GM19035 (cell line): Measurements from ENCODE around the gene IRF2BP2.

Experiments
- ATAC-seq: cut with Tn5 transposase; IDR thresholded peaks from one replicate; pipeline ENCODE4 v1.9.1; 2021; ENCODE audit not compliant: unreplicated experiment

Gene IRF2BP2

DNA sequence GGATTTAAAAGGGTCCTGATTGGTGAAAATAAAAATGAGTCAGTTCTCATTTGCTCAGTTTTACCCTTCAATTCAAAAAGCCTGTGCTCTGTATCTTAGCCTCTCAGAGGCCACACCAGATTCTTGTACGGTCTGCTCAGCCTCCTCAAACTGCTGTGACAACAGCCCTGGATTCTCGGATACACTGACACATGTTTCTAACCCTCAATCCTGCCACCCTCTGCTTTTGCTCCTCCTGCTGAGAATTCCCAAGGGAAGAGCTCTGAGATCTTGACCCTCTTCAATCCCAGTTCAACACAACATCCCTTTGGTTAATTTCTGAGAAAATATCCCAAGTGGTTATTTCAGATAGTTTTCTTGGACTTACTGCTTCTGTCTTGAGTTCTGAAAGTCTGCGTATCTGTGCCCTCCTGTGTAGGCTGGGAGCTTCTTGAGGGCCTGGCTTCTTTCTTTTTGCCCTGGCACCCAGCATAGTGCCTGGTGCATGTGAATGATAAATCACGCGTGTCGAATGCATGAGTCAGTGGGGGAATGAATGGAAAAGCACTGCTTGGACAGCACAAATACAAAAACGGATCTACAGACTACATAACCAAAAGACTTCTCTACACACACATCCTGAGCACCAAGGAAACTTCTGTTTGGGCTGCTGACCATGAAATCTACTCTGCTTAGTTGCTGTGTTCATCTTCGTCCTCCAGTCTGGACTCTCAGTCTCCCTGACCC is 24.5 kb downstream of the IRF2BP2 start:
- no peak for ATAC-seq

DNA sequence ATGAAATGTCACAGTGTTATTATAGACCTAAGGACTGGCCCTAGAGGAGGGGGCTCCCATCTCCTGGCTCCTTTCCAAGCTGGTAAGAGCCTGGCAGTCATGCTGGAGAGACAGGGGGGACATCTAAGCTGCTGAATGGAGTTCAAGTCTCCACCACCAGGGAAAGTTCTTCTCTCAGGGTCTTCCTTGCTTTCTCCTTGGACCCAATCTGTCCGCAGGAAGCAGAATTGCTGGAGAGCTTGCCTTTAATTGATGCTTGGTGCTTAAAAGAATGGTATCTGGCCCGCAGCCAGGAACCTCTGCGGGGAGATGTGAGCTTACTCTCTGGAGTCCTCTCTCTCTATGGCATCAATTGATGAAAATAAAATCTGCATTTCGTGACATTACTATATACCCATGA is 25.1 kb downstream of the IRF2BP2 start:
- ATAC-seq: no peak

DNA sequence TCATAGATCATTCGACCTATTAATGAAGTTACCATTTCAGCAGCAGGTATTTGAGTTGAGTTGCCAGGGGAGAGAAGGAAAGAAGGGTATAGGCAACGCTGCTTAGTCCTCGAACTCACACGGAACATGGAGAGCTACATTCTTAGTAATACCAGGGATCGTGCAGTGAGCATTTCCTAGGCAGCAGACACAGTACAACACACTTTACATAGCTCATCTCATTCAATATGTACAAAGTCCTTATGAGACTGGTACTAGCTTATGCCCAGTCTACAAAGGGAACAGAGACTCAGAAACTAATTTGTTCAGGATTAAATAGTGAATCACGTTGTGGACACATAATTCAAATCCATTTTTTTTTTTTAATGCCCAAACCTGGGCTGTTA is 25.6 kb downstream of the IRF2BP2 start:
- no peak for ATAC-seq

DNA sequence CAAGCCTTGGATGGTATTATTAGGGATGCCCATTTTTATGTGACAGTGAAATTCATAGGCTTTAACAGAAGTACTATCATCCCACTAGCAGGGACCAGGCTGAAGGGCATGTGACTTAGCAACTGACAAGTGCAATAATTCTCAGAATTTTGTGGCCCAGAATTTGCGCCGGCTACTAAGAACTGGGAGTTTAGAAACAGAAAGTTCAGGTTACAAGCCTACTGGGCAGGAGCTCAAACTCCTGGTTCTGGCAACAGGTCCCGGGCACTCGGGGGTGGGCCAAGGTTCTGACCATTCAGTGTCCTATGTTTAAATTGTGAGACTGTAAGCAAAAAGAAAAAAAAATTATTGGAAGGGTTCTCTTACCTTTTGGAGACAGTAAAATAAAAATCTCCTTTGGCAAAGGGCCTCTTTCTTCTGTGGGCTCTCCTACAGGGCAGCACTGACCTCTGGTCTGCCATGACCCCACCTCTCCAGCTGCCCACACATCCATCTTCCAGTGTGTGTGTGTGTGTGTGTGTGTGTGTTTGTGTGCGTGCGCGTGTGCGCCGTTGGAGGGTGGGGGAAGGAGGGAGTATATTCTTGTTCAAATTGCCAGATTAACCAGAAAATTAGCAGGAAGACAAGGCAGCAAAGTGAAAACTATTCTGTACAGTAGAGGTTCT is 26.1 kb downstream of the IRF2BP2 start:
- no peak for ATAC-seq

DNA sequence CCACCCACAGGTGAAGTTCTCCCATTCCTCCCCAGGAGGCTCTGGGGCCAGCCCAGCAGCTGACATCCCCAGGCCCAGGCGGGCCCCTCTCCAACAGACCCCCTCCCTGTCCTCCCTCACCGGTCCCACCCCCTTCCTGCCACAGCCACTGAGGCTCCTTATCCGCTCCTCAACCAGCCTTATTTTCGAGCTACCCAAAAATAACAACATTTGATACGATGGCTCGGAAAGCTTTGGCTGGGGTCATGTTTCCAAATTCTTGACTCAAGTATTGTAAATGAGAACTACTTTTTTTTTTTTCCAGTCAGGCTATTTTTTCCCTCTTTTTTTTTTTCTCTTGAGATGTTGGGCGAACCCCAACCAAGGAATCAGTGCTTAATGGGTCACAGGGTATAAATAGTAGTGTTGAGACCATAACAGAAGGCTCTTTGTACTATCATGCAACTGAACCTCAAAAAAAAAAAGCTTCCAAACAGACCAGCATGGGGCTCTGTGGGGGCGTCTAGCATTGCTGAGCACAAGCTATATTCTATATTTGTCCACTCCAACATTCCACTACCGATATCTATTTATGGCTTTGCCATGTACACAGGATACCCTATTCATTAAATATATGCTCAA is 27.2 kb downstream of the IRF2BP2 start:
- no peak for ATAC-seq

DNA sequence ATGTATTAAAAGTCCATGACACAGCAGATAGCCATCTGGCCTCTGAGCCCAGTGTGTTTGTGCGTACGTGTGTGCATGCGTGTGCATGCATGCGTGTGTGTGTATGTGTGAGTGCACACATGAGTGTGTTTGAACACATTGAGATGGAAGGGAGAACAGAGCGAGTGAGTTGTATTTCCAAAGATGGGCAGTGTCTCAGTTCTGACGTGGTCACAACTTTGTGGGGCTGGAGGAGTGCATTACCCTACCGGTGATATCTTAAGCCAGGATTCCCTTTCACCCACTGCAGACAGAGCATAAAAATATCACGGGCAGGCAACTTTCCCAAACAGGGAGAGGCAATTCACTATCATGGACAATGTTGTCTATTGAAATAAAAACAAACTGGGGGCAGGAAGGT is 27.8 kb downstream of the IRF2BP2 start:
- ATAC-seq: no peak

DNA sequence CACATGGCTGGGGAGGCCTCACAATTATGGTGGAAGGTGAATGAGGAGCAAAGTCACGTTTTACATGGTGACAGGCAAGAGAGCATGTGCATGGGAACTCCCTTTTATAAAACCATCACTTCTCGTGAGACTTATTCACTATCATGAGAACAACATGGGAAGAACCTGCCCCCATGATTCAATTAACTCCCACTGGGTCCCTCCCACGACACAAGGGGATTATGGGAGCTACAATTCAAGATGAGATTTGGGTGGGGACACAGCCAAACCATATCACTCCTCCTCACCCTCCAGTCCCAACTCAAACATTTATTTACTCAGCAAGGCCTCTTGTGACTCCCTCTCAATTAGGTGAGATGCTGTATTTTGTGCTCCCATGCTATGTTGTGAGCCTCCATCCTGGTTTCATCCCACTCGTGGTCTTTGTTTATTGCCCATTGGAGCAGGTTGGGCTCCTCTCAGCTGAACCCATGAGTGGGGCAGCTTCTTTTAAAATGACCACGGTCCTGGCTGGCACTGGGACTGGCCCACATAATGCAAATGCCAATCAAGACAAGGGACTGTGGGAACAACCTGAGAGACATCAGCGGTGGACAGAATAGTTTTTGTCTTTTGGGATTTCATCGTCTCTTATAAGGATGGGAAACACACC is 28.8 kb downstream of the IRF2BP2 start:
- ATAC-seq: no peak

DNA sequence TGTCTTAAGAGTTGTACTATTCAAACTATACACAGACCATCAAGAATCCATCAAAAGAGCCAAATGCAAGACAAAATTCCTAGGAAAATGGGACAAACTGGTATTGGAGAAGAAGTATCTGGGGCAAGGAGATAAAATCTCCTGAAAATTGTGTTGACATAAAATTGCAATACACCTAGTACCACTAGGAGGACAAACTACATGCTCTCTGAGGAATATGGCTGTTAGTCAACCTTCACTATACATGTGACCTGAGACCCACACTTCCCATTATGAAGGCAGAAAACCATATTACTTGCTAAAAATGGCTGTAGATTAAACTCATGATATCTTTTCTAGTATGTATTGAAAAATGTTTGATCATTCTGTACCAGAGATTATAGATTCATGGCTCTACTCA is 30.0 kb downstream of the IRF2BP2 start:
- ATAC-seq: no peak

DNA sequence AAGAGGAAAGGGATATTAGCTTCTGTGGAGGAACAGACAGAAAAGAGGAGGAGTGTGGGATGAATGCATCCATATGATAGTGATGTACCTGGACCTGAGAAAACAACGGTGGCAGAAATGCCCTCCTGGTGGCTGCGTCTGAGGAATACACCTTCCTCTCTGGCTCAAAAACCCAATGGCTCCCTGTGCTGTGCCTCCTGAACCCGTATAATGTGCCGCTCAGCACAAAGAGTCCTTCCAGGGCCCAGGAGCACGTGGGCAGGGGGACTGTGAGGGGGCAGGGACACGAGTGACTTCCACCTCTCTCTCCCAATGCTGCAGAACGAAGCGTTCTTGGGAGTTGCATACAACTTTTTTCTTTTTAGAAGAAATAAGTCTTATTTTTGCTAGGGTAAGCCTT is 31.2 kb downstream of the IRF2BP2 start:
- ATAC-seq: no peak

DNA sequence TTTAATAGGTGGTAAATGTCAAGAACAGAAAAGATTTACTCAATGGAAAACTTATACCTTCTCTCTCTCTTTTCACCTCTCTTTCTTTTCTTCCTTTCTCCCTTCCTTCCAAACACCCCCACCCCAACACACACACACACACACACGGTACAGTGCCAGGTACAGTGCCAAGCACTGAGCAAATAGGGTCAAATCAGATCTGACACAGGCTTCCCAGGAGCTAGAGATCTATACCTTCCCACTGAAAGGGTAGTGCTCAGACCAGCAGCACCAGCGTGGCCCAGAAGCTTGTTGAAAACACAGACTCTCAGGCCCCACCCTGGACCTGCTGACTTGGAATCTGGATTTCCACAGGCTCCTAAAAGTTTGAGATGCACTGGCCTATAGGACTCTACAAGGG is 31.9 kb downstream of the IRF2BP2 start:
- ATAC-seq: no peak

DNA sequence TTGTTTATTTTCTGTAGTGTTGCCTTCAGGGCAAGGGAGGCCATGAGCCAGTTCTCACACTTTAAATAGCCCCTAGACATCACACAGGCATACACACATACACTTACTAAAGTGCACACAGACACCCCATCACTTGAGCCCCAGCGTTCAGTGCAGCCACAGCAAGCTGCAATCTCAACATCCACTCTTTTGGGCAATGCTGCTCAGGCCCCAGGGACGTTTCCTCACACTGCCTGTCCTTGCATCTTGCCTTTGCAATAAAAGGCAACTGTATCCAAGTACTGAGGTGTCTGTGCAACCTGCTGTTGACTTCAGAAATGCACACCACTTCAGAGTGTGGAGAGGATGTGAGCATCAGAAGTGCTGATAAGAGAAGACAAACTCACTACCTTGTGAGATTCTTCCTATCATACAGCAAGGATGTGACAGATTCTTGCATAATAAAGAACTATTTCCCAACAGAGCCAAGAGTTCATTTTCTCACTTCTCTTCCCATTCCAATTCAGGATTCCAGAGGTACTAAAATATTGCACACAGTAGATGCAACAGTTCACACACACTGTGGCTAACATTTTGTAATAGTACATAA is 36.2 kb downstream of the IRF2BP2 start:
- ATAC-seq: no peak

DNA sequence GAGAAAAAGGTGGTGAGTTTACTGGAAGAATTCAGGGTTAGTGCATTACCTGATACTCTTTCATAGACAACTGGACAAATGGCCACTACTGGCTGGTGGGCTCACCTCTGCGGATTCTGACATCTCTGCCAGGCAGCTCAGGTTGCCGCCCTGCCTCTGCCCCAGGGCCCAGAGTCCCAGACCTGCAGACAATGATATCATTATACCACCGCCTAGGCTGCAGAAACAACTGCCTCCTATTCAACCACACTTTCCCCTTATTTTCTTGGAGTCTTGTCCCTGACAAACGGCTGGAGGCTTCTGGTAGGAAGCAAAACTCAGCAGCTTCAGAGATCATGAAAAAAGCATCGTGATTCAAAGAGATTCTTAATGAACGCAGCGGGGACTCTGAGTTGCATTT is 37.0 kb downstream of the IRF2BP2 start:
- no peak for ATAC-seq

DNA sequence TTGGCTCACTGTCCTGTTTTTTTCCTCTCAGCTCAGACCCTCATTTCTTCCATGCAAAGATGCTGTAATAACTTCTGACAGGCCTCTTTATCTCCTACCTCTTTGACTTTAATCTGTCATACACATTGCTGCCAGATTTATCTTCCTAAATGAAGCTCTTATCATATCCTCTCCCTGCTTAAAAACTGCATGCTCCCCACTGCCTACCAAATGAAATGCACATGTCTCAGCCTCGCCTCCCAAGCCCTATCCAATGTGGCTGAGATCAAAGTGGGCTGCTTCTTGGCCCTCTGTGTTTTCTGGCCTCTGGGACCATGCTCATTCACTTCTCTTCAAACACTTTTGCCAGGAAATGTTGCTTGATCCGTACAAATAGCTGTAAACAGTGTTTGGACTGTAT is 38.3 kb downstream of the IRF2BP2 start:
- no peak for ATAC-seq

DNA sequence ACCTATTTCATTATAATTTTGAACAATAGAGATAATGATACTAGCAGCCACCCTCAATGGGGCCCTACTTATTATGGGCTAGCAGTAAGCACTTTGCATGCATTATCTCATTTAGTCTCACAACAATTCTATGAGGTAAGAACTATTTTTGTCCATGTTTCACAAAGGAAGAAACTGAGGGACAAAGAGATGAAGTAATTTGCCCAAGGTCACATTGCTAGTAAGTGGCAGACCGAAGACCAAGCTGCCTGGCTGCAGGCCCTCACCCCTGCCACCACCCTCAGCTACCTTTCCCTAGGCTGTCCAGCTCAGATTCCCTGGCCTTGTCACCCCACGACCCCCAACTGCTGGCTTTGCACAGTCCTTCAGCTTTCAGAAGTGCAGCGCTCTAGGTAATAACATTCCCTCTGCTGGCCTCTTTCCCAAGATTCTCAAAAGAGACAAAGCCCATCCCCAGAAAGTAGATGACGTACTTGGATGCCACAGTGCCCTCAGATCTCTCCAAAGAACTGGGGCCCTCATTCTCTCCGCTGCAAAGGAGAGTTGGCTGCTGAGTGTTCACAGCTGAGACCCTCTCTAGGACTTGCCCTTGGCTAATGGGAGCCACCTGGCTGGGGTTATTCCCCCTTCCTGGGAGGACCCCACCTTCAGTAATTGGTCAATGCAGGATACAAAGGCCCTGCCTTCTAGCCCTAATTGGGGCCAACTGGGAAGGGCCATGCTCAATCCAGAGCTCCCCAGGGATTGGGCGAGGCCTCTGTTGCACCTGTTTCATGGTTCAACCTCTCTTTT is 39.5 kb downstream of the IRF2BP2 start:
- ATAC-seq: no peak

DNA sequence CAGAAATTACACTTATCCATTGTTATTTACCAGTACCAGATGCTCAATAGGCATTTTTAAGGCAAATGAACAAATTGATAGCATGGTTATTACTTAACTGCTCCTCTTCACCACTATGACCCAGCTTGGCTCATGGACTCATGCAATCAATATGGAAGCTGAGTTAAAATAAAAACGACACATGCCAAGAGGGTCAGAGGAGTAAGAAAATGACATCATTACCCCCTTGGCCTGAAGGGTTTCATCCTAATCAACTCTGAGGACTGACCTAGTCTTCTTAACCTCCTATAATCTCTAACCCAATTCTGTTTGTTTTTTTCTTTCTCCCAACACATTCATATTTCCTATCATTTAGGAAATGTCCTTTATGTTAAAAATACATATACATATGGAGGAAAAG is 41.6 kb downstream of the IRF2BP2 start:
- no peak for ATAC-seq

DNA sequence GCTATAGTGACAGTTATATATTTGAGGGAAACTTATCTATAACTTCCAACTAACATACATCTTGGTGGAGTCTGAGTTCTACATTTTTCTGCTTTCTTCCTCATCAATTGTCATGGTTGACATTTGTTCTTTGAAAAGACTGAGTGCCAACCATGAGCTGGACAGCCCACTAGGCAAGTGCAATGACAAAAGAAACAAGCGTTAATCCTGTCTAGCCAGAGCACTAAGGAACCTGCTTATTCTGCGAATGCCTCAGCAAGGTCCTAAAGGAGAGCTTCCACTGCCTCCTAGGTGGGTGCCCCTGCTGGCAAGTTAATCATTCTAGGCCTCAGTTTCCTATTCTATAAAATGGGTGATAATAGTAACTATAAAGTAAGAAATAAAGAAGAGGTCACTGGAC is 44.8 kb downstream of the IRF2BP2 start:
- no peak for ATAC-seq

DNA sequence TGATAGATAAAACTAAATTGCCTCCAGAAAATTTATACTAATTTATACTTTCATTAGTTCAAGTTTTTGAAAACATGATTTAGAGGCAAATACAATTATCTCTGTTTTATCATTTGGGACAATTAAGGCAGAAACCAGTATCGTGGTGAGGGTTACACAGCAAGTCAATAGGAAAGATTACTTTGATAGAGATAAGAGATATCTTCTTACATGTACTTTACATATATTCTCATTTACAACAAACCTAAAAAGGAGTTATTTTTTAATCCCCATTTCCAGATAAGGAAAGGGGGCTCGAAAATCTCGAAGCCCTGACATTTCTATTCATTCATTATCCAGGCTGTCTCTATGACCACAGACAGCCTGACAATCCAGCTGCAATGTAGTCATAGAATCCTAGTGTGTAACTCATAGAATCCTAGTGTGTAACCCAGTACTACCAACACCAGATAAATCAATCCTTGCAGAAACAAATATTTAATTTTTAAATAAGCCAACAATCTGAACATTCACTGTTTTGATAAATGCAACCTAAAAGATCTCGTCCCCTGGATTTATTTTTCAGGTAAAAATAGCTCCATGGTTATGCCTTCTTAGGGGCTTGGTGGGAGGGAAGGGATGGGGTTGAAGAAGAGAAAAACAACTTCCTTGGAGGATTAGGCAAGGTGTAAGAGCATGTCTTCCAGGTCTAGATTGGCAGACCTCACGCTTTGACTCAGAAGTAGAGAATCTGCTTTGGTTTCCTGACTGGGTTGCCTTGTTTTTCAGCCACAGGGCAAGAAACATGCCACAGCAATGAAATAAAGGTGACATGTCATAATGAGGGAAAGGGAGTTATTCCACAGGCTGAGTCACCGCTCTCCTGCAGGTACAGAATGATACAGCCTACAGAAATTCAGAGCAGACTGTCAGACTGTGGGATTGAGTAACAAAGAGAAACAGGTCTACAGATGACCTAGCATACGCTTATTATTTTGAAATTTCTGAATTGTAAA is 45.6 kb downstream of the IRF2BP2 start:
- no peak for ATAC-seq

DNA sequence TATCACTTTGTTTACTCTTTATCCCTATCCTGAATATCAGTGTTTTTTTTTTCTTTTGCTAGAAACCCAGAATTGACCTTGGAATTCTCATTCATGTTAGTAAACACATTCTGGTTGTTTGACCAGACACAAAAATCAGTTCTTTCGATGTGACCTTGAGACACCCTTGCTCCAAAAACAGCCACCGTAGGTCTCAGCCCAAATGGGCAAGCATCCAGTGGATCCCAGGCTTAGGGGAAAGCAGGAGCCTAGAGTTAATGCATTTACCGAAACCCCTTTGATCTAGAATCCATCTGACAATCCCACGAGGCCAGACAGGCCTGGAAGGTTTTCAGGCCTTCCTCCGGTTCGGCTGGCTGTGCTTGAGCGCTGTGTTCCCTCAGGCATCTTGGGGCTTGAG is 47.6 kb downstream of the IRF2BP2 start:
- no peak for ATAC-seq

DNA sequence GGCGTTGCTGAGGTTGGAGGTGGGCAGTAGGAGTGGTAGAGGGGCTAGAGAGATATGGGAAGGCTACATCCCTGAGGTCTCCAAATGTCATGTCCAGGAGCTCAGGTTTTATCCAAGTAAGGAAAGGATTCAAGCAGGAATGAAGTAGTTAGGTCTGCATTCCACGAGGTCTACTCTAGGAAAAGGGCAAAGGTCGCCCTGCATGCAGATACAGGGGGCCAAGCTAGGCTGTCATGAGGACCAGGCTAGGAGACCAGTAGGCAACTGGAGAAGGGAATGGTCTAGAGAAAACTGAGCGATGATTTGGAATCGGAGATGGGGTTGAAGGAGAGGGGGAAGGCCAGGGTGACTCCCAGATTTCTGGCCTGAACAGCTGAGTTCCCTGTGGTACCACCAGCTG is 48.7 kb downstream of the IRF2BP2 start:
- no peak for ATAC-seq
